Mesangial cell (primary cell): Measurements from ENCODE around the gene CTU1. TPM values are rescaled to one million over a fixed set of nuclear protein-coding genes. Genes with fewer than 3 reads are reported as not detected.

ENCODE experiments used
- total RNA-seq: library from RNA; depleted of rRNA; stranded (reverse); fragments of >200 nt; gene quantifications from 2 replicates; pipeline ENCODE4 v1.2.3, GENCODE V29; 2015

Gene CTU1
- 11.0 and 12.2 TPM in 2 replicates for total RNA-seq

GRCh38 chr19:51108066-51108804, at the start of gene CTU1:
TSS of gene CTU1 (minus strand) at chr19:51108409. CDS start at chr19:51104569, 3,840 bp downstream.

GRCh38 chr19:51142119-51142518, 33.9 kb upstream of the CTU1 start, which contains the start of gene SIGLEC7:
TSS of gene SIGLEC7 (plus strand) at chr19:51142301. CDS start at chr19:51142370, 69 bp downstream.

GRCh38 chr19:51124729-51125128, 16.5 kb upstream of the CTU1 start, which contains the start of gene SIGLEC9:
TSS of gene SIGLEC9 (plus strand) at chr19:51124906. CDS start at chr19:51124975, 69 bp downstream.

GRCh38 chr19:51082611-51083010, 25.6 kb downstream of the CTU1 start, which contains the start of gene KLK14:
TSS of gene KLK14 (minus strand) at chr19:51082887. CDS start at chr19:51082614, 273 bp downstream.

GRCh38 chr19:51064534-51065220, 43.5 kb downstream of the CTU1 start, which contains the start of gene KLK13:
TSS of gene KLK13 (minus strand) at chr19:51065092. CDS start at chr19:51065067, 25 bp downstream.

Other genes with a start within 250 kb of the CTU1 start
- not detected in 2 replicates for gene KLK2, start 235.0 kb downstream of the CTU1 start, total RNA-seq
- gene KLK4, start 197.0 kb downstream of the CTU1 start, total RNA-seq = not detected in 2 replicates
- not detected in 2 replicates for gene KLK5, start 155.4 kb downstream of the CTU1 start, total RNA-seq
- 0.33 and 1.3 TPM in 2 replicates for gene KLK6, start 138.8 kb downstream of the CTU1 start, total RNA-seq
- gene KLK7, start 124.5 kb downstream of the CTU1 start, total RNA-seq = 0.16 and 0.89 TPM in 2 replicates
- gene KLK8, start 106.8 kb downstream of the CTU1 start, total RNA-seq = not detected in 2 replicates
- 1.5 TPM in 1 of 2 replicates, not detected in the other for gene KLK10, start 88.7 kb downstream of the CTU1 start, total RNA-seq
- not detected in 2 replicates for gene KLK11, start 81.8 kb downstream of the CTU1 start, total RNA-seq
- gene KLK12, start 73.4 kb downstream of the CTU1 start, total RNA-seq = not detected in 2 replicates
- not detected in 2 replicates for gene KLK13, start 43.3 kb downstream of the CTU1 start, total RNA-seq
- 0.81 TPM in 1 of 2 replicates, not detected in the other for gene KLK14, start 25.5 kb downstream of the CTU1 start, total RNA-seq
- gene SIGLEC9, start 16.5 kb upstream of the CTU1 start, total RNA-seq = not detected in 2 replicates
- gene SIGLEC7, start 33.9 kb upstream of the CTU1 start, total RNA-seq = not detected in 2 replicates
- gene CD33, start 116.7 kb upstream of the CTU1 start, total RNA-seq = not detected in 2 replicates
- gene SIGLECL1, start 142.7 kb upstream of the CTU1 start, total RNA-seq = not detected in 2 replicates
- not detected in 2 replicates for gene IGLON5, start 203.2 kb upstream of the CTU1 start, total RNA-seq
- gene VSIG10L, start 233.7 kb upstream of the CTU1 start, total RNA-seq = 0.33 and 0.76 TPM in 2 replicates